DOHH2 (cell line): ENCODE measurements around the gene EPB41L1.

Experiments used
- EZH2phosphoT487 ChIP-seq: fragments of 200-600 bp; sonication (generic); IDR thresholded peaks from 2 replicates; pipeline ENCODE4 v1.6.1; 2017; ENCODE audit warnings: borderline replicate concordance, mild to moderate bottlenecking, antibody characterized with exemption, low read length, moderate library complexity, mixed read lengths
- TF ChIP-seq, protein P1 (sequence below): fragments of 200-600 bp; sonication (generic); IDR thresholded peaks from one replicate; pipeline ENCODE4 v1.5.1; 2014; ENCODE audit warnings: antibody characterized with exemption, mild to moderate bottlenecking, low read depth, low read length; ENCODE audit not compliant: poor library complexity, severe bottlenecking

DNA sequence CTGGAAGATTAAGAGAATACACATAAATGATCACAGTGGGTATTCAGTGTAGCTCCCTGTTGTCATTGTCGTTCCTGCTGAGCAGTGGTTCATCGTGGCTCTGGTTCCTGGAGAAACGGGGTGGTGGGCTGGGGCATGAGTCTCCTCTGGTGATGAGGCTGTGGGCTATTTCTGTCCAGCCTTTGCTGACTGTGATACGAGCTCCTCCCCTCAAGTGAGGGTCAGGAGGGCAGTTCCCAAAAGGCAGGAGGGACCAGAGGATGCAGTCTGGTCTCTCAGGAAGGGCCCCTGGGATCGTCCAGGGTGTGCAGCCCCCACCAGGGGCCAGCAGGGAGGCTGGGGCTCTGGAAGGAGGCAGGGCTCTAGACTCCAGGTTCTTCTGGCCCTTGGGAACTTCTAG, 120.5 kb downstream of the EPB41L1 start:
- TF ChIP-seq, protein P1, sequence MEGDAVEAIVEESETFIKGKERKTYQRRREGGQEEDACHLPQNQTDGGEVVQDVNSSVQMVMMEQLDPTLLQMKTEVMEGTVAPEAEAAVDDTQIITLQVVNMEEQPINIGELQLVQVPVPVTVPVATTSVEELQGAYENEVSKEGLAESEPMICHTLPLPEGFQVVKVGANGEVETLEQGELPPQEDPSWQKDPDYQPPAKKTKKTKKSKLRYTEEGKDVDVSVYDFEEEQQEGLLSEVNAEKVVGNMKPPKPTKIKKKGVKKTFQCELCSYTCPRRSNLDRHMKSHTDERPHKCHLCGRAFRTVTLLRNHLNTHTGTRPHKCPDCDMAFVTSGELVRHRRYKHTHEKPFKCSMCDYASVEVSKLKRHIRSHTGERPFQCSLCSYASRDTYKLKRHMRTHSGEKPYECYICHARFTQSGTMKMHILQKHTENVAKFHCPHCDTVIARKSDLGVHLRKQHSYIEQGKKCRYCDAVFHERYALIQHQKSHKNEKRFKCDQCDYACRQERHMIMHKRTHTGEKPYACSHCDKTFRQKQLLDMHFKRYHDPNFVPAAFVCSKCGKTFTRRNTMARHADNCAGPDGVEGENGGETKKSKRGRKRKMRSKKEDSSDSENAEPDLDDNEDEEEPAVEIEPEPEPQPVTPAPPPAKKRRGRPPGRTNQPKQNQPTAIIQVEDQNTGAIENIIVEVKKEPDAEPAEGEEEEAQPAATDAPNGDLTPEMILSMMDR, result no peak
- TF ChIP-seq EZH2phosphoT487, result no peak
